GM12801 (cell line): Measurements from ENCODE around the gene CCNL1.

ENCODE experiments used
- CTCF ChIP-seq: IDR thresholded peaks from one replicate; pipeline ENCODE4 v1.5.1; 2011; ENCODE audit warnings: control low read depth; ENCODE audit not compliant: insufficient read length; ENCODE audit errors: extremely low read depth

CCNL1 gene

GRCh38 chr3:157174290-157174648 lies 14.3 kb upstream of the CCNL1 start:
- no peak for TF ChIP-seq CTCF

- TF ChIP-seq CTCF, result no peak
These were observed 12.8 kb upstream of the CCNL1 start for GRCh38 chr3:157172746-157173145.

- no peak for TF ChIP-seq CTCF
These were observed 10.9 kb upstream of the CCNL1 start for GRCh38 chr3:157170861-157171260.

GRCh38 chr3:157167371-157168042 lies 7.6 kb upstream of the CCNL1 start:
- no peak for TF ChIP-seq CTCF

GRCh38 chr3:157166561-157166960 lies 6.6 kb upstream of the CCNL1 start:
- no peak for TF ChIP-seq CTCF

GRCh38 chr3:157166115-157166514 lies 6.2 kb upstream of the CCNL1 start:
- no peak for TF ChIP-seq CTCF

GRCh38 chr3:157163217-157163953 lies 3.4 kb upstream of the CCNL1 start:
- no peak for TF ChIP-seq CTCF
